Stimulated activated CD8-positive, alpha-beta memory T cell treated with anti-CD3 and anti-CD28 coated beads, Interleukin-12 subunit alpha, Interleukin-12 subunit beta, amount 100 ng/mL, for 1 hour (primary cell): ENCODE measurements around the gene HOXC4.
"Not testable (repeated sequence)": the region's sequence is repeated elsewhere in the genome, so short reads cannot be mapped to it uniquely, and the experiment has no call there.

ENCODE experiments used
- DNase-seq: peaks from one replicate; pipeline ENCODE4 v3.0.0-alpha.2; 2020; ENCODE audit warnings: low read depth

HOXC4 gene

DNA sequence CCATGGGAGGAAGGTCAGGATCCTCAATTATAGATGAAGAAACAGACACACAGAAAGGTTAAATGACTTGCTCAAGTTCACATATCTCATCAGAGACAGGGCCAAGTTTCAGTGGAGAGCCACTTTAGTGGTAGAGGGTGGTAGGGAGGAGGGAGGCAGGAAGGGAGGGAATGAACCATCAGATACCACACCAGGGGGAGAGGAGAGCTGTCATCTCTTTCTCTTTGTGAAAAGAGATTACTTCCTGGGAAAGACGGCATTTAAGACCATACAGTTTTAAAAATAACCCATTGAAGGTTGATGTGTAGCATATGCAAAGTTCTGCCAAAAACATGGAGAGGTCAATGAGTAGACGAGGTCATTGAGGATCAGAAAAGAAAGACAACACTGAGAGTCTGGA, 39.3 kb downstream of the HOXC4 start:
- not testable (repeated sequence) for DNase-seq

DNA sequence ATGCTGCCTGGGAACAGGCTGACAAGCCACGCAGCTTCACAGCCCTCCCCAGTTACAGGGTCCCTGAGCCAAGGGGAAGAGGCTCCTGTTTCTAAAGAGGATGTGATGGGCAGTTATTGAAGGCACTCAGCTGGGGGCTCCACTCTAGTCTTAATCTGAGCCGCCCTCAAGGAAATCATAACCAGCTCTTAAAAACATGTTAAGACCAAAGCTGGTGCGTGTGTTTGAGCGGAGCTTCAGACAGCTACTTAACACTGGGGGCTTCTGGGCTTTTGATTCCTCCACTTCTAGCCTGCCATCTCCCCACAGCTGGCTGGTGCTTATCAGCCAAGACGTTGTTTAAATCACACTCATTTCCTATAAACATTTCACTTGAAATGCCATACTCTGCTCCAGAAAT, 42.3 kb downstream of the HOXC4 start:
- DNase-seq: not testable (repeated sequence)

- not testable (repeated sequence) for DNase-seq
These were observed 45.0 kb downstream of the HOXC4 start for GRCh38 chr12:54098644-54099043.

- DNase-seq: not testable (repeated sequence)
These were observed 47.0 kb downstream of the HOXC4 start for GRCh38 chr12:54100588-54100987.

DNA sequence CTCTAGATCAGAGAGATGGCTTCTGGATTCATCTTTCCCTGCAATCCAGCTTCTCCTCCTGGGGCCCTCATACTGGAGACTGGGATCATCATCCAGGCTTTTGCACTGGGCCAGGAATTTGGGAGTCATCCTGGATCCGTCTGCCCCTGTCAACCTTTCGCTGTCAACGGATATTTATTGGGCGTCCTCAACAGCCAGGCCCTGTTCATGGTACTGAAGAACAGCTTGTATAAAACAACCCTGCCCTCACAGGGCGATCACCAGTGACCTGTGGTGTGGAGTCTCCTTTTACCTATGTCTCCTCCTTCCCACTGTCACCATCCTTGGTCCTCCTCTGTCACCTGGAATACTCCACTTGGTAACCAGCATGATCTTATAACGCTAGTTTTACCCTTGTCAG, 48.6 kb downstream of the HOXC4 start:
- not testable (repeated sequence) for DNase-seq

DNA sequence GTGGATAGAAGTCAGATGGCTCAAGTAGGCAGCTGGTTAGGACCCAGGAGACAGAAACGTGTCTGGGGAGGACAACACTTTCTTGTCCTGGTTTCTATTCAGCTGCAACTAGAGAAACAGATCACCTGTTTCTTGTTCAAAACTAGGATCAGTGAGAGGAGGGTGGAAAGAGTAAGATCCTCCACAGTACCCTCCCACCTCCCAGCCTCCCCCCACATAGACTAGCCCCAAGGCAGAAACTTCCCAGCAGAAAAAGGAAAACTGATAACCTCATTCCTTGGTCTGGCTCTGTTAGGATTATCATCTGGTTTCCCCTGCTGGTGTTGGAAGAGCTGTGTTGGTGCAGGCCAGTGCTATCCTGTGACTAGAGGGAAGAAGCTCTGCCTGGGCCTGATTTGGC, 50.2 kb downstream of the HOXC4 start:
- DNase-seq: not testable (repeated sequence)
